RWPE2 (cell line): ENCODE data around the gene PIN1.

Experiments
- ATAC-seq: fragments of 200-7000 bp; cut with Tn5 transposase; 3 replicates; pipeline ENCODE4 v1.9.1; 2021; ENCODE audit warnings: low read depth
- DNase-seq: peaks from one replicate; pipeline ENCODE4 v3.0.0-alpha.2; 2020; ENCODE audit warnings: low spot score
- H3K27ac ChIP-seq: fragments of 450-650 bp; 2 replicates; pipeline ENCODE4 v1.5.1; 2017; ENCODE audit warnings: mild to moderate bottlenecking; ENCODE audit not compliant: poor library complexity, severe bottlenecking
- H3K27me3 ChIP-seq: fragments of 250-450 bp; sonication (Bioruptor Pico); 2 replicates; pipeline ENCODE4 v1.5.1; 2021; ENCODE audit warnings: mild to moderate bottlenecking, moderate library complexity; ENCODE audit not compliant: insufficient read depth, poor library complexity, severe bottlenecking
- H3K36me3 ChIP-seq: fragments of 250-450 bp; sonication (Bioruptor Pico); 2 replicates; pipeline ENCODE4 v1.5.1; 2020; ENCODE audit warnings: low read depth, mild to moderate bottlenecking, moderate library complexity
- H3K4me1 ChIP-seq: fragments of 250-450 bp; sonication (Bioruptor Pico); 2 replicates; pipeline ENCODE4 v1.5.1; 2021; ENCODE audit warnings: mild to moderate bottlenecking, moderate library complexity; ENCODE audit not compliant: insufficient read depth, poor library complexity, severe bottlenecking
- H3K4me3 ChIP-seq: fragments of 250-450 bp; sonication (Bioruptor Pico); 2 replicates; pipeline ENCODE4 v1.5.1; 2021; ENCODE audit warnings: mild to moderate bottlenecking, moderate library complexity; ENCODE audit not compliant: severe bottlenecking
- H3K9me3 ChIP-seq: fragments of 250-450 bp; sonication (Bioruptor Pico); 2 replicates; pipeline ENCODE4 v1.5.1; 2021; ENCODE audit warnings: mild to moderate bottlenecking, moderate library complexity; ENCODE audit not compliant: severe bottlenecking
- TF ChIP-seq, protein P1 (sequence below): fragments of 450-650 bp; IDR thresholded peaks from one replicate; pipeline ENCODE4 v1.5.1; 2017; ENCODE audit warnings: mild to moderate bottlenecking, moderate library complexity; ENCODE audit not compliant: poor library complexity, severe bottlenecking

PIN1 gene

DNA sequence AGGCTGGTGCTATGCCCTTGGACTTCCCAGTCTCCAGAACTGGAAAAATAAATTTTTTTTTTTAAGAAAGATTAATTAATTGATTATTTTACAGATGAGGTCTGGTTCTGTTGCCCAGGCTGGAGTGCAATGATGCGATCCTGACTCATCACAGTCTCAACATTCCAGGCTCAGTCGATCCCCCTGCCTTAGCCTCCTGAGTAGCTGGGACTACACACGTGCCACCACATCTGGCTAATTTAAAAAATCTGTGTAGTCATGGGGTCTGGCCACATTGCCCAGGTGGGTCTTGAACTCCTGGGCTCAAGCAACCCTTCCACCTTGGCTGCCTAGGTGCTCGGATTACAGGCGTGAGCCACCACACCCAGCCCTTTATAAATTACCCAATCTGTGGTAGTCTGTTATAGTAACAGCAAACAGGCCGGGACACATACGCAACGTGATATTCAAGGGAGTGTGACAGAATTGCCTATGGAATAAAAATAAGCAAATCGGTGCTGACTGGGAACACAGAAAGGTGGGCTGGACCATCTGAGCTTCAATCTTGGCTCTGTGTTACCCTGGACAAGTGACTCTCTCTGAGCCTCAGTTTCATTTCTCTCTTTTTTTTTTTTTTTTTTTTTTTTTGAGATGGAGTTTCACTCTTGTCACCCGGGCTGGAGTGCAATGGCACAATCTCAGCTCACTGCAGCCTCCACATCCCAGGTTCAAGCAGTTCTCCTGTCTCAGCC lies 42.8 kb downstream of the PIN1 start:
- H3K36me3 ChIP-seq = no peaks in the 10 kb centered on the region
- H3K9me3 ChIP-seq = no peaks in the 10 kb centered on the region
- ATAC-seq (peak; percentile 71), DNase-seq (no peak)
- H3K27ac ChIP-seq = peak overlapping the region; percentile 23
- H3K4me1 ChIP-seq = peaks cover 7% of the 10 kb centered on the region
- TF ChIP-seq, protein P1, sequence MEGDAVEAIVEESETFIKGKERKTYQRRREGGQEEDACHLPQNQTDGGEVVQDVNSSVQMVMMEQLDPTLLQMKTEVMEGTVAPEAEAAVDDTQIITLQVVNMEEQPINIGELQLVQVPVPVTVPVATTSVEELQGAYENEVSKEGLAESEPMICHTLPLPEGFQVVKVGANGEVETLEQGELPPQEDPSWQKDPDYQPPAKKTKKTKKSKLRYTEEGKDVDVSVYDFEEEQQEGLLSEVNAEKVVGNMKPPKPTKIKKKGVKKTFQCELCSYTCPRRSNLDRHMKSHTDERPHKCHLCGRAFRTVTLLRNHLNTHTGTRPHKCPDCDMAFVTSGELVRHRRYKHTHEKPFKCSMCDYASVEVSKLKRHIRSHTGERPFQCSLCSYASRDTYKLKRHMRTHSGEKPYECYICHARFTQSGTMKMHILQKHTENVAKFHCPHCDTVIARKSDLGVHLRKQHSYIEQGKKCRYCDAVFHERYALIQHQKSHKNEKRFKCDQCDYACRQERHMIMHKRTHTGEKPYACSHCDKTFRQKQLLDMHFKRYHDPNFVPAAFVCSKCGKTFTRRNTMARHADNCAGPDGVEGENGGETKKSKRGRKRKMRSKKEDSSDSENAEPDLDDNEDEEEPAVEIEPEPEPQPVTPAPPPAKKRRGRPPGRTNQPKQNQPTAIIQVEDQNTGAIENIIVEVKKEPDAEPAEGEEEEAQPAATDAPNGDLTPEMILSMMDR = no peak
- no peak overlapping the region for H3K4me3 ChIP-seq
- no peaks in the 10 kb centered on the region for H3K27me3 ChIP-seq

DNA sequence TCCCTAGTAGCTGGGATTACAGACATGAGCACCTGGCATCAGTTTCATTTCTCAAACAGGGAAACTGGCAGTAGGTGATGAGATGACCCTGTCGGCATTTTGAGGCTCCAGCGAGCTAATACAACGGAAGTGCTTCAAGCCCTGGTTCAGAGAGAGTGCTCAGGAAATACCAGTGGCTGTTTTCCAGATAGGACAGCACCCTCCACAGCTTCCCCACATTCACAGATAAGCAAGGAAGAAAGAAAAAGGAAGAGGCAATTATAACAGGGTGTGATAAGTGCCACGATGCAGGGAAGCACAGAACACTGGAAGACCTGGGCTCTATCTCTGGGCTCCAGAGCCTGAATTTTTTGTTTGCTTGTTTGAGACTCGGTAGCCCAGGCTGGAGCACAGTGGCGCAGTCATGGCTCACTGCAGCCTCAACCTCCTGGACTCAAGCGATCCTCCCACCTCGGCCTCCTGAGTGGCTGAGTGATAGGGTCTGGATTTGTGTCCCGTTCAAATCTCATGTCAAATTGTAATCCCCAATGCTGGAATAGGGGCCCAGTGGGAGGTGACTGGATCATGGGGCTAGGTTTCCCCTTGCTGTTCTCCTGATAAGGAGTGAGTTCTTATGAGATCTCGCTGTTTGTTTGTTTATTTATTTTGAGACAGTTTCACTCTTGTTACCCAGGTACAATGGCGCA lies 43.5 kb downstream of the PIN1 start:
- TF ChIP-seq, protein P1 = no peak
- ATAC-seq = no peak
- H3K4me3 ChIP-seq = no peak overlapping the region
- H3K36me3 ChIP-seq = no peaks in the 10 kb centered on the region
- peak overlapping the region; percentile 23 for H3K27ac ChIP-seq
- peaks cover 7% of the 10 kb centered on the region for H3K4me1 ChIP-seq
- no peak for DNase-seq
- no peaks in the 10 kb centered on the region for H3K27me3 ChIP-seq
- no peaks in the 10 kb centered on the region for H3K9me3 ChIP-seq

DNA sequence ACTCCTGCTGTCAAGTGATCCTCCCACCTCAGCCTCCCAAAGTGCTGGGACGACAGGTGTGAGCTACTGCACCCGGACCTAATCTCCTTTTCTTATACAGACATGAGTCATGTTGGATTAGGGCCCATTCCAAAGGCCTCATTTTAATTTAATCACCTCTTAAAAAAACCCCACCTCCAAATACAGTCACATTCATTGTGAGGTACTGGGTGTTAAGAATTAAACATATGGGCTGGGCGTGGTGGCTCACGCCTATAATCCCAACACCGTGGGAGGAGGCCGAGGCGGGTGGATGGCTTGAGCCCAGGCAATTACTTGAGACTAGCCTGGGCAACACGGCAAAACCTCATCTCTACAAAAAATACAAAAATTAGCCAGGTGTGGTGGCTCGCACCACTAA lies 46.6 kb downstream of the PIN1 start:
- DNase-seq (no peak), ATAC-seq (peak; percentile 32; the same call in 2 of the 3 replicates)
- peaks cover 7% of the 10 kb centered on the region for H3K4me1 ChIP-seq
- no peak overlapping the region for H3K4me3 ChIP-seq
- H3K27ac ChIP-seq = no peak overlapping the region
- TF ChIP-seq, protein P1 = no peak
- no peaks in the 10 kb centered on the region for H3K36me3 ChIP-seq
- no peaks in the 10 kb centered on the region for H3K27me3 ChIP-seq
- no peaks in the 10 kb centered on the region for H3K9me3 ChIP-seq

DNA sequence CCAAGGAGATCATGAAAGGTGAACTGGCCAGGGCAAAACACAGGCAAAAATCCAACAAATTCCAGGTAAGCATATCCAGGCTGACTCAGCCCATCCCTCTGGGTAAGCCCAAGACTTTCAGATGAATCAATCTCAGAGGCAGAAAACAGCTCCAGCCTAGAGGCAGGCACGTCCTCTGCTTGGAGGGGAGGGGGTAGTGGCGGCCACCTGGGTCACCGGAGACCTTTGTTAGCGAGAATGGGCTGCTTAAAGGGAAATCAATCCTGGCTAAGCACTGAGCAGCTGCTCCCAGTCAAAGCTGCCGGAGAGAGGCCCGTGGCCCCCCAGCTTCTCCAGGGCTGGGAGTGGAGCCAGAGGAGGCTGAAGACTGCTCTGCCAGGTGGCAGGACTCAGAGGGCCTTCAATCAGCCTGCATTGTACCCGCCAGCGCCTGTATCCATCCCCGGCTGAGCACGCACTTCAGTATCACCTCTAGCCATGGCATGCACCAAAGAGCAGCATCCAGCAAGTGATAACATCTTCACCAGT lies 48.2 kb downstream of the PIN1 start:
- H3K4me1 ChIP-seq = no peaks in the 10 kb centered on the region
- no peak for DNase-seq
- peak overlapping the region; percentile 36 for H3K27ac ChIP-seq
- H3K9me3 ChIP-seq = no peaks in the 10 kb centered on the region
- ATAC-seq = peak; percentile 94
- no peak overlapping the region for H3K4me3 ChIP-seq
- H3K27me3 ChIP-seq = no peaks in the 10 kb centered on the region
- no peaks in the 10 kb centered on the region for H3K36me3 ChIP-seq
- TF ChIP-seq, protein P1 = no peak

DNA sequence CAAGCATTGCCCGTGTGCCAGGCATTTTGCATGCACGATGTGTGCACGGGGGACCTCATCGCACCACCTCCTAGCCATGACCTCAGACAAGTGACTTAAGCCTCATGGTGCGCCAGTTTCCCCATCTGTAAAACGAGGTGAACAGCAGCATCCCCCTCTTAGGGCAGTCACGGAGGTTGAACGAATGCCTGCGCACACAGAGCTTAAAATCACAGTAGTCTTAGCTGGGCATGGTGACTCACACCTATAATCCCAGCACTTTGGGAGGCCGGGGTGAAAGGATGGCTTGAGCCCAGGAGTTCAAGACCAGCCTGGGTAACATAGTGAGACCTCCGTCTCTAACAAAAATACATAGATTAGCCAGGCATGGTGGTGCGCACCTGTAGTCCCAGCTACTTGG lies 48.6 kb downstream of the PIN1 start:
- no peaks in the 10 kb centered on the region for H3K36me3 ChIP-seq
- DNase-seq = no peak
- H3K27me3 ChIP-seq = no peaks in the 10 kb centered on the region
- H3K27ac ChIP-seq = peak overlapping the region; percentile 36
- no peak overlapping the region for H3K4me3 ChIP-seq
- TF ChIP-seq, protein P1 = no peak
- no peak for ATAC-seq
- H3K4me1 ChIP-seq = no peaks in the 10 kb centered on the region
- no peaks in the 10 kb centered on the region for H3K9me3 ChIP-seq
